Adrenal gland (tissue), 5 donors: ENCODE measurements around the gene RMP24.

ENCODE experiments used
- CTCF ChIP-seq, 6 experiments: fragments of 450-650 bp in 4 of 6; fragments of 200-600 bp in 2 of 6; sonication (generic) in 1 of 6; IDR thresholded peaks; 1 replicate in 5 of 6; 2 replicates in 1 of 6; pipeline versions ENCODE4 v1.5.1 to v1.8.0; 2016 to 2021; ENCODE audit warnings: antibody characterized with exemption in 6 of 6, mild to moderate bottlenecking in 2 of 6, moderate library complexity in 1 of 6
- POLR2A ChIP-seq, 2 donors: fragments of 450-650 bp; IDR thresholded peaks; one replicate each; pipeline ENCODE4 v1.6.1; 2017; ENCODE audit warnings: antibody characterized with exemption in 2 of 2, mild to moderate bottlenecking in 2 of 2, moderate library complexity in 1 of 2
- donor health status: DM: no; HTN: no; CAD: no.

- TF ChIP-seq CTCF (IDR thresholded peaks at IDR 0.05) (no peak), POLR2A (IDR thresholded peaks at IDR 0.05) (no peak)
Observed at GRCh38 chr18:35936951-35937350, 35.5 kb upstream of the RMP24 start.
